ENCODE results near the gene GLDN.

GRCh38 chr15:51365417-51365816 is 24.0 kb downstream of the GLDN start:
- no peak for TF ChIP-seq POLR2A (IDR thresholded peaks at IDR 0.05; ENCODE audit: low read length)
- no peak for TF ChIP-seq GATA1 (IDR thresholded peaks at IDR 0.05; ENCODE audit: low read depth, low read length)

All from erythroblast (primary cell).